HepG2 (cell line): ENCODE data around the gene MORN5. TPM values are rescaled to one million over a fixed set of nuclear protein-coding genes. Genes with fewer than 3 reads are reported as not detected.

ENCODE experiments used
- ATAC-seq: fragments of 200-7000 bp; cut with Tn5 transposase; 3 replicates; pipeline ENCODE4 v1.9.1; 2020; ENCODE audit warnings: mild to moderate bottlenecking, moderate library complexity
- BruUV-seq: library from RNA; stranded (reverse); fragments of 400-500 nt; replicated peaks from 2 replicates; lab custom pipeline; 2021; lab: Mats Ljungman, UMichigan
- CTCF ChIA-PET: fragments of 300-600 bp; formaldehyde crosslinking; extraction: SDS; loops from one replicate; lab custom pipeline; 2021; ENCODE audit warnings: low total read pairs, inconsistent platforms, low intra/inter-chr PET ratio; lab: Yijun Ruan, JAX
- POLR2A ChIA-PET: fragments of 350-600 bp; sonication (Branson Sonifier 250); formaldehyde crosslinking; loops from one replicate; lab custom pipeline; 2020; ENCODE audit warnings: antibody characterized with exemption, inconsistent platforms; lab: Yijun Ruan, JAX
- DNase-seq: peaks from one replicate; pipeline ENCODE4 v3.0.0-alpha.2; 2015; ENCODE audit warnings: low spot score
- FAIRE-seq: peaks from 3 replicates; lab custom pipeline; 2011; peaks lifted over from hg19 to GRCh38; lab: Jason Lieb, UNC
- H2AFZ ChIP-seq: one replicate; pipeline ENCODE4 v1.6.1; 2011; ENCODE audit warnings: low read length, inconsistent platforms
- H3K27ac ChIP-seq: fragments of 300-600 bp; 3 replicates; pipeline ENCODE4 v1.8.0; 2011; ENCODE audit warnings: mixed run types, mild to moderate bottlenecking, mixed read lengths, low read length, inconsistent platforms; ENCODE audit not compliant: insufficient read depth; ENCODE audit errors: extremely low read length
- H3K27me3 ChIP-seq, 2 experiments: fragments of 200-600 bp in 1 of 2; 2 replicates in 1 of 2; 3 replicates in 1 of 2; pipeline versions ENCODE4 v1.6.0 to v1.8.0; 2011; ENCODE audit warnings: low read length in 2 of 2, mild to moderate bottlenecking in 2 of 2, moderate library complexity in 2 of 2, inconsistent platforms in 1 of 2; ENCODE audit not compliant: insufficient read depth in 2 of 2, control insufficient read depth in 1 of 2
- H3K36me3 ChIP-seq, 2 experiments: fragments of 200-600 bp in 1 of 2; replicated peaks in 1 of 2; 2 replicates in 1 of 2; 3 replicates in 1 of 2; pipeline versions ENCODE4 v1.5.1 to v1.8.0; 2011; ENCODE audit warnings: low read length in 2 of 2, inconsistent platforms in 1 of 2; ENCODE audit not compliant: insufficient read depth in 2 of 2, control insufficient read depth in 1 of 2
- H3K4me1 ChIP-seq: 2 replicates; pipeline ENCODE4 v1.5.1; 2012; ENCODE audit warnings: low read length, inconsistent platforms; ENCODE audit not compliant: insufficient read depth
- H3K4me2 ChIP-seq: 2 replicates; pipeline ENCODE4 v1.6.0; 2011; ENCODE audit warnings: low read depth, low read length, inconsistent platforms
- H3K4me3 ChIP-seq, 3 experiments: fragments of 200-600 bp in 1 of 3; sonication (generic), shearing (Covaris generic) in 1 of 3; replicated peaks in 1 of 3; 2 replicates each; pipeline ENCODE4 v1.5.1; 2011 to 2016; ENCODE audit warnings: low read length in 3 of 3, inconsistent platforms in 2 of 3, low read depth in 2 of 3, mild to moderate bottlenecking in 2 of 3, control low read depth in 1 of 3, mixed read lengths in 1 of 3; ENCODE audit not compliant: insufficient read depth in 1 of 3
- H3K79me2 ChIP-seq: one replicate; pipeline ENCODE4 v1.6.1; 2011; ENCODE audit warnings: low read length, inconsistent platforms; ENCODE audit not compliant: insufficient read depth
- H3K9ac ChIP-seq: 2 replicates; pipeline ENCODE4 v1.6.0; 2011; ENCODE audit warnings: mild to moderate bottlenecking, low read depth, low read length, inconsistent platforms; ENCODE audit not compliant: insufficient read depth
- H3K9me3 ChIP-seq: 2 replicates; pipeline ENCODE4 v1.5.1; 2012; ENCODE audit warnings: mild to moderate bottlenecking, low read length
- H4K20me1 ChIP-seq: 2 replicates; pipeline ENCODE4 v1.6.0; 2011; ENCODE audit warnings: inconsistent platforms, mild to moderate bottlenecking, low read length, moderate library complexity; ENCODE audit not compliant: insufficient read depth
- ARID2 ChIP-seq: sonication (generic); formaldehyde crosslinking; IDR thresholded peaks from 2 replicates; pipeline ENCODE4 v1.8.1; 2022; ENCODE audit warnings: mild to moderate bottlenecking, missing genetic modification reagents, borderline replicate concordance
- HNRNPK ChIP-seq: fragments of 200-400 bp; formaldehyde crosslinking; IDR thresholded peaks from 2 replicates; pipeline ENCODE4 v1.6.1; 2018; ENCODE audit warnings: low read length, low read depth, moderate library complexity, mild to moderate bottlenecking; ENCODE audit not compliant: poor library complexity, severe bottlenecking
- TFE3 ChIP-seq: IDR thresholded peaks from 2 replicates; pipeline ENCODE4 v1.6.1; 2016
- ZNF672 ChIP-seq: sonication (generic); formaldehyde crosslinking; IDR thresholded peaks from 2 replicates; pipeline ENCODE4 v1.8.1; 2022; ENCODE audit warnings: missing genetic modification reagents
- WGBS: methylation state at CpG from one replicate; pipeline ENCODE4 v1.1.6; 2017; ENCODE audit warnings: low lambda C conversion rate; 5-methylcytosine and 5-hydroxymethylcytosine counted together
- in situ Hi-C: cut with HindIII; loops from 2 replicates; pipeline ENCODE4 v1.10.0; 2017; ENCODE audit warnings: low pct_unique_long_range_greater_than_20kb; ENCODE audit not compliant: extremely low pct_ligation_motif_present
- intact Hi-C: fragments of 100-400 bp; cut with micrococcal nuclease; formaldehyde crosslinking; loops from one replicate; pipeline ENCODE4 v1.10.0; 2022; ENCODE audit not compliant: unreplicated experiment
- polyA plus RNA-seq, 8 experiments: library from polyadenylated mRNA; depleted of rRNA in 3 of 8; stranded (reverse) in 7 of 8; unstranded in 1 of 8; fragments of >200 nt; fragmentation: Illumina TruSeq in 4 of 8; extraction: Trizol in 4 of 8; gene quantifications; 2 replicates each; pipeline versions ENCODE4 v1.2.1 to v1.2.3, GENCODE V29; 2011 to 2016; ENCODE audit warnings: low read depth in 4 of 8, missing spikeins in 1 of 8, mixed read lengths in 1 of 8; ENCODE audit not compliant: insufficient read depth in 1 of 8
- total RNA-seq, 5 experiments: library from RNA; depleted of rRNA; stranded (reverse); fragments of >200 nt; fragmentation: Illumina TruSeq; extraction: Trizol; gene quantifications; 2 replicates each; pipeline ENCODE4 v1.2.3, GENCODE V29; 2016; ENCODE audit warnings: low read depth in 1 of 5
- TF ChIP-seq, protein P1 (sequence below): sonication (generic); formaldehyde crosslinking; IDR thresholded peaks from 2 replicates; pipeline ENCODE4 v1.4.0; 2020; ENCODE audit warnings: low read depth, mild to moderate bottlenecking, missing genetic modification reagents

Gene MORN5
- total and polyA plus RNA-seq, 2 of the 13 experiments (the other 11 are each of a cell fraction or from before 2014, with no cell fraction given), result not detected

DNA sequence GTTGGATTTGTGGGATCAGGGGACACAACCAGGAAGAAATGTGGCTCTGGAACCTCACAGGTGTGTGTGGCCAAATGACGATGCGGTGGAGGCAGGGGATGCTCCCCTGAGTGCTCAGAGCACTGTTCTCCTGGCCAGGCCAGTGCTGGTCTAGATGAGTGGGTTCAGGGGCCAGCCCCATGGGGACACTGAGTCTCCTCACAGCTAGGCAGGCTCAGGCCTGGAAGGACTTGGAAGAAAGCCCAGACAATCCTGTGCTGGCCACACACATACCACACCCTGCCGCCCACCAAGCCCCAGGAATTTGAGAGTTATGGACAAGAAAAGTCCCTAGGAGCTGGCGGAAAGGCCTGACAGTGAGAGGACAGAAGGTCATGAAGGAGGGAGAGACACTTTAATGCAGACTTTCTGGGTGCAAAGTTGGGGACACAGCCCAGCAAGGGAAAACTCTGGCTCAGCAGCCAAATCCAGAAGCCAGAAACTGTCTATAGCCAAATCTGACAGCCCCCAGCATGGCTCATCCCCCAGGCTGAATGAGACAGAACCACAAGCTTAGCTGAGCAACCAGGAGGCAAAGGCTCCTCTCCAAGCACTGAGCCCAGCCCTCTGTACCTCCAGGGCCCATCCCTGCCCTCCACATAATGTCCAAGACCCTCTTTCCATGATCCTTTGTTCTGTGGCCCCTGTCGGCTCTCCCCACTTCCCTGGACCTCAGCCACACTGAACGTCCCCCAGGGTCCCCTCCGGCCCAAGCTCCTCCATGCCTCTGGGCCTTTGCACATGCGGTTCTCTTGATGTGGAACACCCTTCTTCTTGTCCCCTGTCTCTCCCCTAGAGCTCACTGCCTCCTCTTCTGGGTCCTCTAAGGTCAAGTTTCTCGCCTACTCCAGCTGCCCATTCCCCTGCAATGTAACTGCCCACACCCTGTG lies 46.7 kb downstream of the MORN5 start:
- CTCF ChIA-PET, result no interaction called here
- Histone ChIP-seq H3K9me3 (no peaks in the 10 kb centered on the region), H3K79me2 (no peaks in the 10 kb centered on the region), H2AFZ (no peak overlapping the region), H4K20me1 (no peaks in the 10 kb centered on the region), H3K36me3 (no peaks in the 10 kb centered on the region), H3K4me3 (no peak overlapping the region), H3K9ac (no peak overlapping the region)
- no peak for FAIRE-seq
- intact Hi-C loops (no loop called here), in situ Hi-C loops (no loop called here)
- TF ChIP-seq, protein P1, sequence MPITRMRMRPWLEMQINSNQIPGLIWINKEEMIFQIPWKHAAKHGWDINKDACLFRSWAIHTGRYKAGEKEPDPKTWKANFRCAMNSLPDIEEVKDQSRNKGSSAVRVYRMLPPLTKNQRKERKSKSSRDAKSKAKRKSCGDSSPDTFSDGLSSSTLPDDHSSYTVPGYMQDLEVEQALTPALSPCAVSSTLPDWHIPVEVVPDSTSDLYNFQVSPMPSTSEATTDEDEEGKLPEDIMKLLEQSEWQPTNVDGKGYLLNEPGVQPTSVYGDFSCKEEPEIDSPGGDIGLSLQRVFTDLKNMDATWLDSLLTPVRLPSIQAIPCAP (CRISPR knock-in tag), result no peak
- no peak for TF ChIP-seq ARID2 (CRISPR knock-in tag)
- TF ChIP-seq ZNF672 (CRISPR knock-in tag), result no peak
- TF ChIP-seq HNRNPK, result no peak
- TF ChIP-seq TFE3 (CRISPR knock-in tag), result no peak
- TF ChIP-seq, all 625 proteins: peak for 0
- POLR2A ChIA-PET, result no interaction called here
- Histone ChIP-seq H3K4me1 (0 out of 2 replicates have a peak, but pooled peaks cover under 1% of the 10 kb centered on the region), H3K27me3 (peaks cover 2 to 3% of the 10 kb centered on the region in 2 experiments; a peak in 1 of 5 replicates), H3K4me2 (no peak overlapping the region), H3K27ac (no peak overlapping the region)
- 73% methylated on average over 9 of the region's 9 CpGs for WGBS
- DNase-seq, result no peak
- no TSS peak for BruUV-seq
- no peak for ATAC-seq
